Mammary epithelial cell (primary cell): ENCODE measurements around the gene SEC14L2.

Experiments used
- CTCF ChIP-seq, 2 donors: IDR thresholded peaks in 1 of 2; conservative IDR thresholded peaks in 1 of 2; 2 replicates each; pipeline ENCODE4 v1.5.1; 2011 to 2012; ENCODE audit warnings: inconsistent platforms in 2 of 2, low read length in 2 of 2, mild to moderate bottlenecking in 2 of 2, control low read depth in 1 of 2, low read depth in 1 of 2; ENCODE audit not compliant: insufficient read depth in 1 of 2; ENCODE audit errors: extremely low read depth in 1 of 2
- EZH2 ChIP-seq: IDR thresholded peaks from 2 replicates; pipeline ENCODE4 v1.6.1; 2012; ENCODE audit warnings: low read length, inconsistent platforms, borderline replicate concordance

- TF ChIP-seq CTCF (conservative IDR thresholded peaks at IDR 0.05 in 1 of 2, IDR thresholded peaks at IDR 0.05 in 1 of 2; ENCODE audit: extremely low read depth in 1 of 2, insufficient read depth in 1 of 2, low read depth in 1 of 2, low read length in 2 of 2): no peak
- no peak for TF ChIP-seq EZH2
Observed at GRCh38 chr22:30436196-30436595, 39.4 kb downstream of the SEC14L2 start.
